Right lobe of liver (tissue), 4 donors: Measurements from ENCODE around the gene GRK1.

Source experiments
- POLR2A ChIP-seq: fragments of 450-650 bp; IDR thresholded peaks from one replicate; pipeline ENCODE4 v1.6.1; 2017; ENCODE audit warnings: antibody characterized with exemption, mild to moderate bottlenecking
- TF ChIP-seq, protein P1 (sequence below), 4 donors: fragments of 200-600 bp in 3 of 4; fragments of 450-650 bp in 1 of 4; IDR thresholded peaks; one replicate each; pipeline versions ENCODE4 v1.5.1 to v1.8.0; 2016 to 2022; ENCODE audit warnings: antibody characterized with exemption in 4 of 4, mild to moderate bottlenecking in 2 of 4
- donor health status: DM: no; HTN: no; CAD: no.
- donor health status: DM: no; HTN: no; CAD: no.
- donor health status: DM: no; HTN: yes; CAD: no.

DNA sequence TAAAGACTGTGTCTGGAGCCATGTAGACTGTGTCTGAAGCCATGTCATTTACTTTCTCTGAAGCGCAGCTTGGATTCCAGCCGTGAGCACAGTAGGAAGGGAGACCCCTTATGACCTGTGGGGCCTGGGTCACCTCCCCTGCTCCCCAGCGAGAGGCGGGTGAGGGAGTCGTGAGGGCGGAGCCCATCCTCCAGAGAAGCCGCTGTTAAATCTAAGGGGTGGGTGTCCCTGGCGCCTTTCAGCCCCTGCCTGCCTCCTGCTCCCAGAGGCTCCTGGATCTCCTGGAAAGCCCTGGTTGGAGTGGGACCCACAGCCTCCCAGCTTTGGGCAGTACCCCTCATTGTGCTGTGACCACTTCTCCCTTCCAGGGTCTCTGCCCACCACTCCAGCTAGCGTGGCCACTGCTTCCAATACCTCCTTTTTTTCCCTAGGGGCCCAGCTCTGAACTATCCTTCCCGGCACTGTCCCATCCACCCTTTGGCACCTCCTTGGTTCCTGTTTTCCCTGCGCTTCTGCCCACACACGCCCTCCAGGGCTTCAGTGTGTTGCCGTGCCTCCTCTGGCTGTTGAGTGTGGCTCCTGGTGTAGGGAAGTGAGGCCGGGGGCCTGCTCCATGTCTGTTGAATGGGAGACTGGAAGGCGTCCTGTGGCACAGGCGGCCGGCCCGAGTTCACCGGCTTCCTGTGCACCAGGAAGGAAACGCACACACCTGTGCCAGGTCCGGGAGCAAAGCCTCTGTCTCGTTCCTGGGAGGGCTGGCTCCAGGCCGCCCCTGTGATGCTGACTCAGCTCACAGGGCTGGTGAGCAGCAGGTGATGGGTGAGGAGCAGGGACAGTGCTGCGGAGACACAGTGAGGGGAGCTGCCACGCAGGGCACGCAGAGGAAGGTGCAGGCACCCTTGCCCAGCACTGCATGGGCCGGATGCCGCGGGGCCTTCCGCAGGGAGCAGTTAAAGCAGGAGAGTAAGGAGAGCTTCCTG lies 38.4 kb upstream of the GRK1 start:
- TF ChIP-seq, protein P1, sequence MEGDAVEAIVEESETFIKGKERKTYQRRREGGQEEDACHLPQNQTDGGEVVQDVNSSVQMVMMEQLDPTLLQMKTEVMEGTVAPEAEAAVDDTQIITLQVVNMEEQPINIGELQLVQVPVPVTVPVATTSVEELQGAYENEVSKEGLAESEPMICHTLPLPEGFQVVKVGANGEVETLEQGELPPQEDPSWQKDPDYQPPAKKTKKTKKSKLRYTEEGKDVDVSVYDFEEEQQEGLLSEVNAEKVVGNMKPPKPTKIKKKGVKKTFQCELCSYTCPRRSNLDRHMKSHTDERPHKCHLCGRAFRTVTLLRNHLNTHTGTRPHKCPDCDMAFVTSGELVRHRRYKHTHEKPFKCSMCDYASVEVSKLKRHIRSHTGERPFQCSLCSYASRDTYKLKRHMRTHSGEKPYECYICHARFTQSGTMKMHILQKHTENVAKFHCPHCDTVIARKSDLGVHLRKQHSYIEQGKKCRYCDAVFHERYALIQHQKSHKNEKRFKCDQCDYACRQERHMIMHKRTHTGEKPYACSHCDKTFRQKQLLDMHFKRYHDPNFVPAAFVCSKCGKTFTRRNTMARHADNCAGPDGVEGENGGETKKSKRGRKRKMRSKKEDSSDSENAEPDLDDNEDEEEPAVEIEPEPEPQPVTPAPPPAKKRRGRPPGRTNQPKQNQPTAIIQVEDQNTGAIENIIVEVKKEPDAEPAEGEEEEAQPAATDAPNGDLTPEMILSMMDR (IDR thresholded peaks at IDR 0.05) = no peak
- TF ChIP-seq POLR2A = no peak
